Measurements from ENCODE around the gene CHTOP. TPM values are rescaled to one million over a fixed set of nuclear protein-coding genes. Genes with fewer than 3 reads are reported as not detected.
"Not testable (repeated sequence)": the region's sequence is repeated elsewhere in the genome, so short reads cannot be mapped to it uniquely, and the experiment has no call there.

CHTOP gene
- total and polyA plus RNA-seq, 2 of the 8 experiments (the other 6 are each of a cell fraction or from before 2014, with no cell fraction given) = 84.6 to 104 TPM

- Histone ChIP-seq H2BK5ac (ENCODE audit: low read depth, low read length) (peak overlapping the region; percentile 86), H4K8ac (ENCODE audit: extremely low read depth, insufficient read depth, low read length) (peak overlapping the region; percentile 38; the same call in 1 of the 2 replicates), H3K27ac (ENCODE audit: low read depth, low read length) (peak overlapping the region; percentile 60), H2AFZ (ENCODE audit: low read length) (peak overlapping the region; percentile 63), H3K36me3 (ENCODE audit: control insufficient read depth in 2 of 4, insufficient read depth in 4 of 4, low read length in 3 of 4) (peaks cover 22 to 30% (median 29%) of the 10 kb centered on the region in 4 experiments), H3K56ac (replicated peaks; ENCODE audit: insufficient read length, low read depth, low read length) (peak overlapping the region; percentile 67), H3K4me2 (ENCODE audit: insufficient read depth in 1 of 2, low read depth in 2 of 2, low read length in 2 of 2) (peak overlapping the region; percentile 58 to 84; a peak in 3 of 4 replicates), H3K4me3 (ENCODE audit: extremely low read depth in 1 of 4, insufficient read depth in 2 of 4, low read depth in 3 of 4, low read length in 4 of 4) (peak overlapping the region; percentile 54 to 84 (median 75)), H3K79me2 (ENCODE audit: control insufficient read depth in 1 of 2, insufficient read depth in 2 of 2, low read length in 2 of 2) (peaks cover 11 to 32% of the 10 kb centered on the region in 2 experiments), H3K9ac (replicated peaks in 1 of 4; ENCODE audit: extremely low read depth in 1 of 4, low read depth in 3 of 4, low read length in 3 of 4) (peak overlapping the region in 3 of 4 experiments; percentile 20 to 81 (median 66); a peak in 6 of 7 replicates)
- FAIRE-seq; H3K79me1 ChIP-seq (ENCODE audit: low read depth, low read length); H3K4me1 ChIP-seq (replicated peaks in 1 of 4; ENCODE audit: control insufficient read depth in 3 of 4, insufficient read depth in 4 of 4, low read length in 3 of 4); H3K23me2 ChIP-seq (ENCODE audit: low read depth, low read length); H2AK5ac ChIP-seq (ENCODE audit: low read depth, low read length); H3K27me3 ChIP-seq (replicated peaks in 1 of 4; ENCODE audit: control insufficient read depth in 3 of 4, extremely low read depth in 1 of 4, insufficient read depth in 3 of 4, low read length in 3 of 4); H4K91ac ChIP-seq (replicated peaks; ENCODE audit: insufficient read length, low read length); H2BK20ac ChIP-seq (ENCODE audit: low read length); H3K4ac ChIP-seq (replicated peaks; ENCODE audit: insufficient read length, low read depth, low read length); H3K9me3 ChIP-seq (ENCODE audit: insufficient read depth in 2 of 2, low read depth in 1 of 2, low read length in 1 of 2); H4K5ac ChIP-seq (ENCODE audit: insufficient read length, low read depth, low read length); H4K20me1 ChIP-seq (replicated peaks in 1 of 2; ENCODE audit: control insufficient read depth in 1 of 2, insufficient read depth in 2 of 2, low read length in 2 of 2); H3K18ac ChIP-seq (ENCODE audit: extremely low read depth, low read length); H2BK15ac ChIP-seq (ENCODE audit: low read length); H2BK12ac ChIP-seq (ENCODE audit: low read depth, low read length); H3K14ac ChIP-seq (ENCODE audit: insufficient read length); H2BK120ac ChIP-seq (replicated peaks; ENCODE audit: low read depth, low read length); H3K23ac ChIP-seq (ENCODE audit: insufficient read length): not testable (repeated sequence)
- 0 out of 2 replicates have a peak, but pooled peaks have one; percentile 83 for TF ChIP-seq RBBP5 (IDR thresholded peaks at IDR 0.05; ENCODE audit: borderline replicate concordance, low read depth, low read length)
- ChIA-PET POLR2A (ENCODE audit: partially characterized antibody) (interaction anchor here (0.6 to 19.8 kb wide), 15 partner anchors 11 to 1757 kb away, joined by 3 to 343 read pairs (median 5); partner anchors contain the start of genes CHTOP, CREB3L4, INTS3 and RPS27), CTCF (ENCODE audit: partially characterized antibody) (interaction anchor here (0.6 to 11.7 kb wide), 15 partner anchors 26 to 145 kb away, joined by 3 to 172 read pairs (median 5); partner anchors contain the start of gene S100A13)
- WGBS, 2 experiments (ENCODE audit: extremely low coverage in 1 of 2, insufficient coverage in 1 of 2, insufficient read length in 1 of 2, insufficient replicate concordance in 2 of 2, low coverage in 1 of 2, low lambda C conversion rate in 2 of 2, missing lambda C conversion rate in 1 of 2) = 15% methylated on average over 28 of the region's 28 CpGs; no CpG with 5 or more reads in 1 of the 2 experiments
- DNase-seq (ENCODE audit: low read depth in 1 of 2, low spot score in 2 of 2) = peak in 1 of 2 experiments; percentile 61
Observed at GRCh38 chr1:153671628-153672353, 37.9 kb downstream of the CHTOP start.
